GM12878 (cell line): ENCODE results near the gene ZNHIT1. TPM values are rescaled to one million over a fixed set of nuclear protein-coding genes. Genes with fewer than 3 reads are reported as not detected.
"Not testable (repeated sequence)": the region's sequence is repeated elsewhere in the genome, so short reads cannot be mapped to it uniquely, and the experiment has no call there.

Experiments
- ATAC-seq: fragments of 200-7000 bp; cut with Tn5 transposase; 3 replicates; pipeline ENCODE4 v1.9.1; 2020; ENCODE audit warnings: mild to moderate bottlenecking, moderate library complexity
- BruUV-seq: library from RNA; stranded (reverse); fragments of 400-500 nt; replicated peaks from 2 replicates; lab custom pipeline; 2021; lab: Mats Ljungman, UMichigan
- CTCF ChIA-PET: fragments of 300-600 bp; sonication (Branson Sonifier 250); formaldehyde crosslinking; extraction: SDS; loops from one replicate; lab custom pipeline; 2021; ENCODE audit warnings: inconsistent platforms; lab: Yijun Ruan, JAX
- POLR2A ChIA-PET: fragments of 350-600 bp; formaldehyde crosslinking; extraction: SDS; loops from one replicate; lab custom pipeline; 2021; ENCODE audit warnings: inconsistent platforms; lab: Charles Lee
- RAD21 ChIA-PET: fragments of 300-600 bp; sonication (Branson Sonifier 250); formaldehyde crosslinking; loops from one replicate; lab custom pipeline; 2023; ENCODE audit warnings: antibody characterized with exemption; ENCODE audit not compliant: unreplicated experiment; lab: Charles Lee
- SMC1A ChIA-PET: fragments of 300-600 bp; sonication (Branson Sonifier 250); formaldehyde crosslinking; loops from one replicate; lab custom pipeline; 2023; ENCODE audit not compliant: unreplicated experiment, uncharacterized antibody; lab: Charles Lee
- DNase-seq: peaks from one replicate; pipeline ENCODE4 v3.0.0-alpha.2; 2011; ENCODE audit warnings: low read depth, low spot score
- FAIRE-seq: peaks from 3 replicates; lab custom pipeline; 2011; peaks lifted over from hg19 to GRCh38; lab: Jason Lieb, UNC
- H2AFZ ChIP-seq: 2 replicates; pipeline ENCODE4 v1.6.0; 2011; ENCODE audit warnings: low read depth, low read length, control low read depth; ENCODE audit not compliant: control insufficient read depth
- H3K27ac ChIP-seq: 2 replicates; pipeline ENCODE4 v1.5.1; 2011; ENCODE audit warnings: control low read depth; ENCODE audit not compliant: control insufficient read depth, insufficient read depth
- H3K27me3 ChIP-seq, 2 experiments: replicated peaks in 1 of 2; 2 replicates each; pipeline versions ENCODE4 v1.6.0 to v1.6.1; 2011; ENCODE audit warnings: low read length in 1 of 2; ENCODE audit not compliant: control insufficient read depth in 2 of 2, insufficient read depth in 2 of 2
- H3K36me3 ChIP-seq, 2 experiments: 2 replicates each; pipeline ENCODE4 v1.5.1; 2011; ENCODE audit warnings: low read length in 1 of 2; ENCODE audit not compliant: control insufficient read depth in 2 of 2, insufficient read depth in 2 of 2
- H3K4me1 ChIP-seq: 2 replicates; pipeline ENCODE4 v1.6.1; 2011; ENCODE audit warnings: mild to moderate bottlenecking, low read length, moderate library complexity, mixed read lengths; ENCODE audit not compliant: control insufficient read depth, insufficient read depth
- H3K4me2 ChIP-seq: 2 replicates; pipeline ENCODE4 v1.6.0; 2011; ENCODE audit warnings: control low read depth; ENCODE audit not compliant: control insufficient read depth, insufficient read depth
- H3K4me3 ChIP-seq: fragments of 200-600 bp; sonication (generic); 2 replicates; pipeline ENCODE4 v1.5.1; 2016
- H3K79me2 ChIP-seq: 2 replicates; pipeline ENCODE4 v1.6.0; 2011; ENCODE audit warnings: low read length; ENCODE audit not compliant: control insufficient read depth, insufficient read depth
- H3K9ac ChIP-seq: 2 replicates; pipeline ENCODE4 v1.8.0; 2011; ENCODE audit warnings: low read length, control low read depth, mixed read lengths; ENCODE audit not compliant: control insufficient read depth, insufficient read depth
- H3K9me3 ChIP-seq: replicated peaks from 3 replicates; pipeline ENCODE4 v1.5.1; 2011; ENCODE audit warnings: mild to moderate bottlenecking, low read length; ENCODE audit not compliant: control insufficient read depth, insufficient read depth
- H4K20me1 ChIP-seq: 2 replicates; pipeline ENCODE4 v1.6.0; 2011; ENCODE audit not compliant: control insufficient read depth, insufficient read depth
- ASH2L ChIP-seq: fragments of 300-600, 200-600 bp; sonication (generic); IDR thresholded peaks from 2 replicates; pipeline ENCODE4 v1.6.1; 2017; ENCODE audit warnings: low read depth, mild to moderate bottlenecking, borderline replicate concordance
- CBFB ChIP-seq: IDR thresholded peaks from 2 replicates; pipeline ENCODE4 v1.6.1; 2016; ENCODE audit warnings: antibody characterized with exemption, low read depth
- CHD1 ChIP-seq: IDR thresholded peaks from 2 replicates; pipeline ENCODE4 v1.6.1; 2012; ENCODE audit warnings: low read depth, low read length, improper control_type of control experiment
- CHD2 ChIP-seq: IDR thresholded peaks from 2 replicates; pipeline ENCODE4 v1.6.1; 2011; ENCODE audit warnings: low read depth, low read length, improper control_type of control experiment, borderline replicate concordance
- EGR1 ChIP-seq, 2 experiments: IDR thresholded peaks; 1 replicate in 1 of 2; 2 replicates in 1 of 2; pipeline ENCODE4 v1.6.1; 2011 to 2012; ENCODE audit warnings: low read depth in 2 of 2, low read length in 2 of 2, borderline replicate concordance in 1 of 2, mild to moderate bottlenecking in 1 of 2, moderate library complexity in 1 of 2
- IRF4 ChIP-seq: IDR thresholded peaks from 2 replicates; pipeline ENCODE4 v1.6.1; 2011; ENCODE audit warnings: low read depth, low read length
- RELA ChIP-seq: fragments of 450-650 bp; IDR thresholded peaks from 2 replicates; pipeline ENCODE4 v1.8.0; 2014; ENCODE audit warnings: borderline replicate concordance; ENCODE audit not compliant: partially characterized antibody
- SREBF2 ChIP-seq: IDR thresholded peaks from 2 replicates; pipeline ENCODE4 v1.6.1; 2012; ENCODE audit warnings: mild to moderate bottlenecking, low read length
- ZSCAN29 ChIP-seq: fragments of 450-650 bp; IDR thresholded peaks from 2 replicates; pipeline ENCODE4 v1.6.1; 2017; ENCODE audit warnings: mild to moderate bottlenecking, moderate library complexity
- WGBS: methylation state at CpG from one replicate; pipeline ENCODE4 v1.1.6; 2016; ENCODE audit warnings: low lambda C conversion rate; ENCODE audit not compliant: insufficient replicate concordance, insufficient coverage; ENCODE audit errors: missing lambda C conversion rate; 5-methylcytosine and 5-hydroxymethylcytosine counted together
- in situ Hi-C: fragments of 300-500 bp; cut with MboI; formaldehyde crosslinking; loops from 9 replicates; pipeline ENCODE4 v1.14.3; 2018; ENCODE audit warnings: mixed read lengths
- intact Hi-C: fragments of 100-400 bp; cut with micrococcal nuclease; formaldehyde crosslinking; loops from one replicate; pipeline ENCODE4 v1.14.2; 2022; ENCODE audit not compliant: unreplicated experiment
- polyA plus RNA-seq, 11 experiments: library from polyadenylated mRNA; depleted of rRNA in 4 of 11; unstranded in 6 of 11; stranded (reverse) in 5 of 11; fragments of >200 nt; fragmentation: Nextera tagmentation in 4 of 11; fragmentation: Illumina TruSeq in 1 of 11; extraction: Ambion mirVana in 4 of 11; extraction: Trizol in 1 of 11; gene quantifications; 1 replicate in 1 of 11; 2 replicates in 10 of 11; pipeline versions ENCODE4 v1.2.1 to v1.2.3, GENCODE V29; 2011 to 2016; ENCODE audit warnings: inconsistent platforms in 2 of 11, missing spikeins in 2 of 11, low read depth in 1 of 11
- total RNA-seq, 4 experiments: library from RNA; depleted of rRNA in 3 of 4; stranded (reverse); fragments of >200 nt in 3 of 4; fragmentation: Illumina TruSeq in 1 of 4; extraction: Trizol in 1 of 4; gene quantifications; 2 replicates each; pipeline versions ENCODE4 v1.2.1 to v1.2.3, GENCODE V29; 2013 to 2021
- TF ChIP-seq, protein P1 (sequence below): fragments of 450-650 bp; formaldehyde crosslinking; IDR thresholded peaks from 2 replicates; pipeline ENCODE4 v1.5.0; 2022; ENCODE audit warnings: mild to moderate bottlenecking, missing genetic modification characterization

The ZNHIT1 gene
- total and polyA plus RNA-seq, 10 of the 15 experiments (the other 5 are each of a cell fraction or from before 2014, with no cell fraction given) = 3.8 to 79.2 (median 44.5) TPM

DNA sequence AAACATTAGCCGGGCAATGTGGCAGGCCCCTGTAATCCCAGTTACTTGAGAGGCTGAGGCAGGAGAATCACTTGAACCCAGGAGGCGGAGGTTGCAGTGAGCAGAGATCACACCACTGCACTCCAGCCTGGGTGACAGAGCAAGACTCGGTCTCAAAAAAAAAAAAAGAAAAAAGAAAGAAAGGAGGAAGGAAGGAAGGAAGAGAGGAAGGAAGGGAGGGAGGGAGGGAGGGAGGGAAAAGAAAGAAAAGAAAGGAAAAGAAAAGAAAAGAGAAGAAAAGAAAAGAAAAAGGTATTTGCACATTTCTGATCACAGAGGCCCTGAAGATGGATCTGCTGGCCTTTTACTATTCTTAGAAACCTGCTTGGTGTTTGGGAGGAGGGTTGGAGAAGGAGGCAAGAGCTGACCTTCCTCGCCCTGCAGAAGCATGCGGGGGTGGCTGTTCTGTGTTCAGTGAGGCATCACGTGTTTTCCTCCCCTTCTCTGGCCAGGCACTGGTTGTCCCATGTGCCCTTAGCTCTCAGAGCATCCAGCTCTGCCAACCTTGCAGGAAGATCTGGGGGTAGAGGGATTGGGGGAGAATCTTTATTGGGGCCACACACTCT is 46.2 kb downstream of the ZNHIT1 start:
- SMC1A ChIA-PET = interaction anchor here (2.0 kb wide), 1 partner anchor 20 kb away, joined by 5 read pairs; no protein-coding TSS in a partner anchor
- H2AFZ ChIP-seq, intact Hi-C loops, H3K4me3 ChIP-seq, BruUV-seq, H3K4me1 ChIP-seq, H3K9ac ChIP-seq, FAIRE-seq, POLR2A ChIA-PET, H3K27me3 ChIP-seq, DNase-seq, H3K79me2 ChIP-seq, H3K9me3 ChIP-seq, in situ Hi-C loops, H3K4me2 ChIP-seq, H3K27ac ChIP-seq, H3K36me3 ChIP-seq, H4K20me1 ChIP-seq: not testable (repeated sequence)
- 17% methylated on average over 4 of the region's 6 CpGs for WGBS
- ATAC-seq = peak; percentile 38; the same call in 2 of the 3 replicates
- RAD21 ChIA-PET = interaction anchor here (1.0 kb wide), 1 partner anchor 10 kb away, joined by 3 read pairs; no protein-coding TSS in a partner anchor
- CTCF ChIA-PET = interaction anchor here (0.8 to 1.8 kb wide), 3 partner anchors 19 to 29 kb away, joined by 3 to 5 read pairs (median 3); no protein-coding TSS in a partner anchor
- peak in 1 of 2 experiments; percentile 63; a peak in 1 of 3 replicates for TF ChIP-seq EGR1 (IDR thresholded peaks at IDR 0.05; ENCODE audit: borderline replicate concordance in 1 of 2, low read depth in 2 of 2, low read length in 2 of 2)

GRCh38 chr7:101265622-101266516 is 47.9 kb downstream of the ZNHIT1 start:
- in situ Hi-C loops (no loop called here), intact Hi-C loops (no loop called here)
- ChIA-PET RAD21 (no interaction called here), POLR2A (no interaction called here), SMC1A (interaction anchor here (2.0 kb wide), 1 partner anchor 22 kb away, joined by 5 read pairs; no protein-coding TSS in a partner anchor), CTCF (interaction anchor here (1.0 to 1.8 kb wide), 3 partner anchors 11 to 122 kb away, joined by 3 to 5 read pairs (median 3); no protein-coding TSS in a partner anchor)
- 37% methylated on average over 17 of the region's 17 CpGs for WGBS
- no peak for FAIRE-seq
- no peak for DNase-seq
- no peak overlapping the region for H2AFZ ChIP-seq
- 0 out of 3 replicates have a peak, but pooled peaks have one; percentile 17 for ATAC-seq
- H3K79me2 ChIP-seq = no peaks in the 10 kb centered on the region
- H3K27me3 ChIP-seq = no peaks in the 10 kb centered on the region
- H3K27ac ChIP-seq = no peak overlapping the region
- no peaks in the 10 kb centered on the region for H4K20me1 ChIP-seq
- no peak overlapping the region for H3K4me2 ChIP-seq
- H3K9me3 ChIP-seq = no peaks in the 10 kb centered on the region
- no peaks in the 10 kb centered on the region for H3K4me1 ChIP-seq
- no peak overlapping the region for H3K4me3 ChIP-seq
- no peak overlapping the region for H3K9ac ChIP-seq
- H3K36me3 ChIP-seq = no peaks in the 10 kb centered on the region
- BruUV-seq = no TSS peak
- no peak for TF ChIP-seq ZSCAN29
- TF ChIP-seq, protein P1, sequence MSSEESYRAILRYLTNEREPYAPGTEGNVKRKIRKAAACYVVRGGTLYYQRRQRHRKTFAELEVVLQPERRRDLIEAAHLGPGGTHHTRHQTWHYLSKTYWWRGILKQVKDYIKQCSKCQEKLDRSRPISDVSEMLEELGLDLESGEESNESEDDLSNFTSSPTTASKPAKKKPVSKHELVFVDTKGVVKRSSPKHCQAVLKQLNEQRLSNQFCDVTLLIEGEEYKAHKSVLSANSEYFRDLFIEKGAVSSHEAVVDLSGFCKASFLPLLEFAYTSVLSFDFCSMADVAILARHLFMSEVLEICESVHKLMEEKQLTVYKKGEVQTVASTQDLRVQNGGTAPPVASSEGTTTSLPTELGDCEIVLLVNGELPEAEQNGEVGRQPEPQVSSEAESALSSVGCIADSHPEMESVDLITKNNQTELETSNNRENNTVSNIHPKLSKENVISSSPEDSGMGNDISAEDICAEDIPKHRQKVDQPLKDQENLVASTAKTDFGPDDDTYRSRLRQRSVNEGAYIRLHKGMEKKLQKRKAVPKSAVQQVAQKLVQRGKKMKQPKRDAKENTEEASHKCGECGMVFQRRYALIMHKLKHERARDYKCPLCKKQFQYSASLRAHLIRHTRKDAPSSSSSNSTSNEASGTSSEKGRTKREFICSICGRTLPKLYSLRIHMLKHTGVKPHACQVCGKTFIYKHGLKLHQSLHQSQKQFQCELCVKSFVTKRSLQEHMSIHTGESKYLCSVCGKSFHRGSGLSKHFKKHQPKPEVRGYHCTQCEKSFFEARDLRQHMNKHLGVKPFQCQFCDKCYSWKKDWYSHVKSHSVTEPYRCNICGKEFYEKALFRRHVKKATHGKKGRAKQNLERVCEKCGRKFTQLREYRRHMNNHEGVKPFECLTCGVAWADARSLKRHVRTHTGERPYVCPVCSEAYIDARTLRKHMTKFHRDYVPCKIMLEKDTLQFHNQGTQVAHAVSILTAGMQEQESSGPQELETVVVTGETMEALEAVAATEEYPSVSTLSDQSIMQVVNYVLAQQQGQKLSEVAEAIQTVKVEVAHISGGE (CRISPR knock-in tag) = no peak
- TF ChIP-seq IRF4 = no peak
- no peak for TF ChIP-seq CBFB
- no peak for TF ChIP-seq RELA
- no peak for TF ChIP-seq CHD2
- no peak for TF ChIP-seq CHD1
- no peak for TF ChIP-seq ASH2L
- TF ChIP-seq SREBF2 = no peak
